ENCODE measurements around the gene GLB1L.
A peak's percentile ranks its signal among the peaks of the same experiment; 100 is the strongest.

Gene GLB1L

GRCh38 chr2:219207884-219208740 is 37.1 kb downstream of the GLB1L start:
- DNase-seq (ENCODE audit: low read depth), result no peak
- no peak for TF ChIP-seq CTCF (IDR thresholded peaks at IDR 0.05; ENCODE audit: low read depth, low read length, missing control alignments)
- in situ Hi-C loops (cut with HindIII; ENCODE audit: low sequenced_read_pairs), result no loop called here
- peak overlapping the region; percentile 64 for H3K4me3 ChIP-seq (ENCODE audit: low read depth, low read length)

- no peak for TF ChIP-seq CTCF (IDR thresholded peaks at IDR 0.05; ENCODE audit: low read depth, low read length, missing control alignments)
- DNase-seq (ENCODE audit: low read depth), result no peak
- in situ Hi-C loops (cut with HindIII; ENCODE audit: low sequenced_read_pairs), result no loop called here
Observed at GRCh38 chr2:219207134-219207883, 37.9 kb downstream of the GLB1L start.

GRCh38 chr2:219206328-219207133 is 38.7 kb downstream of the GLB1L start, which contains the start of gene ZFAND2B:
TSS of gene ZFAND2B (plus strand) at chr2:219206782. CDS start at chr2:219206988, 206 bp downstream.
- TF ChIP-seq CTCF (IDR thresholded peaks at IDR 0.05; ENCODE audit: low read depth, low read length, missing control alignments), result no peak
- in situ Hi-C loops (cut with HindIII; ENCODE audit: low sequenced_read_pairs), result no loop called here
- H3K4me3 ChIP-seq (ENCODE audit: low read depth, low read length), result peak within 1 kb of the TSS; percentile 64

More at GRCh38 chr2:219207134-219207883, 37.9 kb downstream of the GLB1L start:
- H3K4me3 ChIP-seq (ENCODE audit: low read depth, low read length), result peak overlapping the region; percentile 64

GRCh38 chr2:219205981-219206327 is 39.3 kb downstream of the GLB1L start:
- TF ChIP-seq CTCF (IDR thresholded peaks at IDR 0.05; ENCODE audit: low read depth, low read length, missing control alignments), result no peak

More at GRCh38 chr2:219206328-219207133, 38.7 kb downstream of the GLB1L start, which contains the start of gene ZFAND2B:
- DNase-seq (ENCODE audit: low read depth), result peak; percentile 74

GRCh38 chr2:219205165-219205538 is 40.1 kb downstream of the GLB1L start:
- in situ Hi-C loops (cut with HindIII; ENCODE audit: low sequenced_read_pairs), result no loop called here
- no peak for DNase-seq (ENCODE audit: low read depth)
- no peak overlapping the region for H3K4me3 ChIP-seq (ENCODE audit: low read depth, low read length)
- TF ChIP-seq CTCF (IDR thresholded peaks at IDR 0.05; ENCODE audit: low read depth, low read length, missing control alignments), result no peak

More at GRCh38 chr2:219205981-219206327, 39.3 kb downstream of the GLB1L start:
- in situ Hi-C loops (cut with HindIII; ENCODE audit: low sequenced_read_pairs), result no loop called here
- H3K4me3 ChIP-seq (ENCODE audit: low read depth, low read length), result peak overlapping the region; percentile 64
- no peak for DNase-seq (ENCODE audit: low read depth)

Measured in astrocyte of the cerebellum (primary cell).